ENCODE data around the gene HES4. TPM values are rescaled to one million over a fixed set of nuclear protein-coding genes. Genes with fewer than 3 reads are reported as not detected.
A peak's percentile ranks its signal among the peaks of the same experiment; 100 is the strongest.

HES4 gene
- total and polyA plus RNA-seq, 2 of the 13 experiments (the other 11 are each of a cell fraction or from before 2014, with no cell fraction given) = 8.8 to 10.6 TPM

- TF ChIP-seq DR1 (CRISPR knock-in tag; IDR thresholded peaks at IDR 0.05) = no peak
- no peak for TF ChIP-seq ZNF235 (CRISPR knock-in tag; IDR thresholded peaks at IDR 0.05; ENCODE audit: borderline replicate concordance)
- TF ChIP-seq BCL6 (CRISPR knock-in tag; IDR thresholded peaks at IDR 0.05) = peak; percentile 34; the same call in 1 of the 2 replicates
- no peak for TF ChIP-seq ZNF180 (CRISPR knock-in tag; IDR thresholded peaks at IDR 0.05; ENCODE audit: borderline replicate concordance, low read depth)
- no peak for TF ChIP-seq ZNF7 (CRISPR knock-in tag; IDR thresholded peaks at IDR 0.05)
- TF ChIP-seq TEAD2 (CRISPR knock-in tag; IDR thresholded peaks at IDR 0.05) = no peak
- no peak for TF ChIP-seq ZNF724P (CRISPR knock-in tag; IDR thresholded peaks at IDR 0.05; ENCODE audit: borderline replicate concordance)
- TF ChIP-seq ZNF441 (CRISPR knock-in tag; IDR thresholded peaks at IDR 0.05; ENCODE audit: borderline replicate concordance) = no peak
- TF ChIP-seq PHF8 (CRISPR knock-in tag; IDR thresholded peaks at IDR 0.05) = no peak
- no peak for TF ChIP-seq ZNF143 (CRISPR knock-in tag; IDR thresholded peaks at IDR 0.05)
- no peak for TF ChIP-seq ZNF225 (CRISPR knock-in tag; IDR thresholded peaks at IDR 0.05)
- TF ChIP-seq ZNF784 (CRISPR knock-in tag; IDR thresholded peaks at IDR 0.05; ENCODE audit: borderline replicate concordance) = no peak
- TF ChIP-seq ZNF75D (CRISPR knock-in tag; IDR thresholded peaks at IDR 0.05; ENCODE audit: borderline replicate concordance) = no peak
- no peak for TF ChIP-seq SRF (IDR thresholded peaks at IDR 0.05; ENCODE audit: low read depth, low read length)
- peak; percentile 35; the same call in 1 of the 2 replicates for TF ChIP-seq TBX2 (CRISPR knock-in tag; IDR thresholded peaks at IDR 0.05; ENCODE audit: borderline replicate concordance)
- TF ChIP-seq ZNF503 (CRISPR knock-in tag; IDR thresholded peaks at IDR 0.05) = no peak
- no peak for TF ChIP-seq ZNF773 (CRISPR knock-in tag; IDR thresholded peaks at IDR 0.05; ENCODE audit: borderline replicate concordance)
- peak; percentile 50; the same call in 1 of the 2 replicates for TF ChIP-seq MEIS1 (CRISPR knock-in tag; IDR thresholded peaks at IDR 0.05; ENCODE audit: borderline replicate concordance)
- TF ChIP-seq ZNF615 (CRISPR knock-in tag; IDR thresholded peaks at IDR 0.05; ENCODE audit: borderline replicate concordance) = no peak
- TF ChIP-seq TOE1 (CRISPR knock-in tag; IDR thresholded peaks at IDR 0.05) = no peak
- TF ChIP-seq ZNF678 (CRISPR knock-in tag; IDR thresholded peaks at IDR 0.05) = no peak
- TF ChIP-seq BRCA1 (CRISPR knock-in tag; IDR thresholded peaks at IDR 0.05) = no peak
- TF ChIP-seq ZNF891 (CRISPR knock-in tag; IDR thresholded peaks at IDR 0.05) = no peak
- TF ChIP-seq MATR3 (CRISPR knock-in tag; IDR thresholded peaks at IDR 0.05) = no peak
- TF ChIP-seq ZNF766 (CRISPR knock-in tag; IDR thresholded peaks at IDR 0.05; ENCODE audit: borderline replicate concordance) = 0 out of 2 replicates have a peak, but pooled peaks have one; percentile 28
- no peak for TF ChIP-seq ZNF451 (CRISPR knock-in tag; IDR thresholded peaks at IDR 0.05)
- no peak for TF ChIP-seq DPF2 (CRISPR knock-in tag; IDR thresholded peaks at IDR 0.05; ENCODE audit: borderline replicate concordance, low read depth)
- TF ChIP-seq PTBP1 (IDR thresholded peaks at IDR 0.05; ENCODE audit: low read depth, low read length, poor library complexity, severe bottlenecking) = no peak
- TF ChIP-seq ZNF552 (CRISPR knock-in tag; IDR thresholded peaks at IDR 0.05; ENCODE audit: borderline replicate concordance) = no peak
- TF ChIP-seq ZNF510 (CRISPR knock-in tag; IDR thresholded peaks at IDR 0.05; ENCODE audit: low read depth) = no peak
- TF ChIP-seq MTF2 (CRISPR knock-in tag; IDR thresholded peaks at IDR 0.05; ENCODE audit: borderline replicate concordance) = no peak; the same call in 1 of the 2 replicates
Observed at GRCh38 chr1:975896-976683, 23.8 kb downstream of the HES4 start (continued).

Measured in HepG2 (cell line).